Body of pancreas (tissue), 4 donors: ENCODE results near the gene PXDN.

Source experiments
- POLR2A ChIP-seq, 3 donors: fragments of 450-650 bp; IDR thresholded peaks; one replicate each; pipeline ENCODE4 v1.6.1; 2016; ENCODE audit warnings: antibody characterized with exemption in 3 of 3, mild to moderate bottlenecking in 2 of 3
- TF ChIP-seq, protein P1 (sequence below), 7 experiments: fragments of 450-650 bp in 4 of 7; fragments of 200-600 bp in 3 of 7; sonication (generic) in 3 of 7; IDR thresholded peaks; one replicate each; pipeline ENCODE4 v1.5.1; 2016 to 2019; ENCODE audit warnings: antibody characterized with exemption in 7 of 7

DNA sequence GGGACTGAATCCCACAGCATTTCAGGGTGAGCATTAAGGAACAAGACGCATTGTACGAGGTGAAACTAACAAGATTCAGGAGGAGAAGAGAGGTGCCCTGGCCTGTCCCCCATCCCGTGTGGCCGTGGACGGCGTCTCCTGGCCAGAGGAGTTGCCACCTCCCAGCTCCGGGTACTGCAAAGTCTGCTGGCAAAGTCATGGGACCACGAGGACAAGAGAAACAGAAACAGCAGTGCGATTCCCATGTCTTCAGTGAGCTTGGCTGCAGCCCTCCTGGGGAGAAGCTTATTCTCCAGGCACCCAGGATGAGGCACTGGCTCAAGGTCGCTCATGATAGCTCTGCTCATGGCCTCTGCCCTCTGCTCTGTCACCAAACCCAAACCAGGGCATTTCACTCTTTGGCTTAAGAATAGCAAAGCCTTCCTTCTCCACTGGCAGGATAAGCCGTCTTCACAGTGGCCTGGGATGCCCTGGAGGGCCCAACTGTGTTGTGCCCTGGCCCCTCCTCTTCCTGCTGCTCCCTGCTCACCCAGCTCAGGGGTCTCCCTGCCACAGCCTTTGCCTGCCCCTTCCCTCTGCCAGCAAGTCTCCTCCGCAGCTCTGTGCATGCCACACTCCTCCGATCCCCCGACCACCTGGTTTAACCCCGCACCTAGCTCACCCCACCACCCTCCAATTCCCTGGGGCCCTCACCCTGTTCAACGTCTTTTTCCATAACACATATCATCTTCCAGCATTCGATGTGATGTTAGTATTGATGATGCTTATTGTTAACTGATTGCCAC lies 144.8 kb downstream of the PXDN start:
- TF ChIP-seq, protein P1, sequence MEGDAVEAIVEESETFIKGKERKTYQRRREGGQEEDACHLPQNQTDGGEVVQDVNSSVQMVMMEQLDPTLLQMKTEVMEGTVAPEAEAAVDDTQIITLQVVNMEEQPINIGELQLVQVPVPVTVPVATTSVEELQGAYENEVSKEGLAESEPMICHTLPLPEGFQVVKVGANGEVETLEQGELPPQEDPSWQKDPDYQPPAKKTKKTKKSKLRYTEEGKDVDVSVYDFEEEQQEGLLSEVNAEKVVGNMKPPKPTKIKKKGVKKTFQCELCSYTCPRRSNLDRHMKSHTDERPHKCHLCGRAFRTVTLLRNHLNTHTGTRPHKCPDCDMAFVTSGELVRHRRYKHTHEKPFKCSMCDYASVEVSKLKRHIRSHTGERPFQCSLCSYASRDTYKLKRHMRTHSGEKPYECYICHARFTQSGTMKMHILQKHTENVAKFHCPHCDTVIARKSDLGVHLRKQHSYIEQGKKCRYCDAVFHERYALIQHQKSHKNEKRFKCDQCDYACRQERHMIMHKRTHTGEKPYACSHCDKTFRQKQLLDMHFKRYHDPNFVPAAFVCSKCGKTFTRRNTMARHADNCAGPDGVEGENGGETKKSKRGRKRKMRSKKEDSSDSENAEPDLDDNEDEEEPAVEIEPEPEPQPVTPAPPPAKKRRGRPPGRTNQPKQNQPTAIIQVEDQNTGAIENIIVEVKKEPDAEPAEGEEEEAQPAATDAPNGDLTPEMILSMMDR (IDR thresholded peaks at IDR 0.05) = no peak
- TF ChIP-seq POLR2A (IDR thresholded peaks at IDR 0.05) = no peak
